Stimulated activated CD4-positive, alpha-beta T cell treated with anti-CD3 and anti-CD28 coated beads, Interleukin-4, amount 100 ng/mL, for 24 hours (primary cell): ENCODE data around the gene ABCG4.
"Not testable (repeated sequence)": the region's sequence is repeated elsewhere in the genome, so short reads cannot be mapped to it uniquely, and the experiment has no call there.

Experiments
- DNase-seq: peaks from one replicate; pipeline ENCODE4 v3.0.0-alpha.2; 2020

ABCG4 gene

DNA sequence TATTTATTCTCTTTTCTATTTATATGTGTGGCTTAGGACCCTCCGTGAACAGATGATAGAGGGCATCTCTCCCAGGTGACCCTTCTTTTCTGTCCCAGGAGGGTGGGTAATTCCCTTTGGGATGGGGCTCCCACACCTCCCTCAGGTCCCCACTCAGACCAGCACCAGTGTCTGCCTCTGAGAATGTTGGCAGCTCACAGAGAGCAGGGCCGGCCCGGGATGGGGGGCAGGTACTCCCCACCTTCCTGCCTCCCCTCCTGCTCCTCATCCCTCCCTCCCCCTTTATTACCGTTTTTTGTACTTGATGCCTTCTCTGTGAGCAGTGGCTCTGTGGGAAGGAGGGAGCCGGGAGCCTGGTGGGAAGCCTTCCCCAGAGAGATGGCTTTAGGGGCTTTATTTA lies 32.3 kb upstream of the ABCG4 start:
- no peak for DNase-seq

DNA sequence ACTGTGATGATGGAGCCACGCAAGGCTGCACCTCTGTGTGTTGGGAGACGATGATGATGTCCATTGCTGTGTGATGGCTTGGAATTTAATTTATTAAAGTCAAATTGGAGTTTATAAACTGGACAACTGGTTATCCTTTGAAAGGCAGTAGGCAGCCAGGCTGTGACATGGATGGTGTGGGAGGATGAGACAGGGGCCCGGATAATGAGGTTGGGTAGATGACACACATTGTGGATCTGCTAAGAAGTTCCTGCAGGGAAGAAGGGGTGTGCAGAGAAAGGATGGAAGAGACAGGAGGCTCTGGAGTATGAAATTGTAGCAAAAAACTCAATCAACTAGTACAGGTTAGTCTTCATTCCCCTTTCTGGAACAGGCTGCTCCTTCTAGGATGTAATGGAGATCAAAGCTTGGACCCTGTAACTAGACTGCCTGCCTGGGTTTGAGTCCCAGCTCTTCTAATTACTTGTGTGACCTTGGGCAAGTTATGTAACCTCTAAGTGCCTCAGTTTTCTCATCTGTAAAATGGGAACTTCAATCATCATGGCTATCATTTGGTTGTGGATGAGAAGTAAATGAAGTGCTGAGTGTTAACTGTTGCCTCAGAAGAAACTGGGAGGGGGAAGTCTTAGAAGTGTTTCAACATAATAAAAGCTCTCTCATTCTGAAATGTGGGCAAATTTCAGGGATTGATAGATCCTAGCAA lies 31.7 kb upstream of the ABCG4 start:
- DNase-seq = no peak

DNA sequence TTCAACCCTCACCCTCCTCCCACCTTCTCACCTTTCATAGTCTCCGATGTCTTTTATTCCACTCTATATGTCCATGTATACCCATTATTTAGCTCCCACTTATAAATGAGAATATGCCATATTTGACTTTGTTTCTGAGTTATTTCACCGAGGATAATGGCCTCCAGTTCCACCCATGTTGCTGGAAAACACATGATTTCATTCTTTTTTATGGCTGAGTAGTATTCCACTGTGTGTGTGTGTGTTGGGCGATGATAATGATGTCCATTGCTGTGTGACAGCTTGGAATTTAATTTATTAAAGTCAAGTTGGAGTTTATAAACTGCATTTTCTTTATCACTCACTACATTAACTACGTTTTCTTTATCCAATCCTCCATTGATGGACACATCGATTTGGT lies 30.6 kb upstream of the ABCG4 start:
- no peak for DNase-seq

DNA sequence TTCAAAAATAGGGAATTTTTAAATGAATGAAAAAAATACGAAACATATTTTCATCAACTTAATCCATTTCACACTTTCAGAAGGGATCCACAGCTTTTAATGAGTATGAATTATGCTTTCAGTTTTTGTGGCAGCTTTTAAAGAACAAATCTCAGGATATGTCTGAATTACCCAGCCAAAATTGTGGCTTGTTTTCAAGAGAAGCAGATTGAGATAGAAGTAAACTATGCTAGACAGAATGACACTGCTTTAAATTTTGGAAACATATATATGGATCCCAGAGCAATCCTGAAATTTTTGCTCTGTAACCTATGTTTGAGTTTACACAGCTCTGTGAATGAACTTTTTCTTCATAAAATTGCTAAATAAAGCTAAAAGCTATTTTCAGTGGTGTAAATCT lies 29.9 kb upstream of the ABCG4 start:
- no peak for DNase-seq

DNA sequence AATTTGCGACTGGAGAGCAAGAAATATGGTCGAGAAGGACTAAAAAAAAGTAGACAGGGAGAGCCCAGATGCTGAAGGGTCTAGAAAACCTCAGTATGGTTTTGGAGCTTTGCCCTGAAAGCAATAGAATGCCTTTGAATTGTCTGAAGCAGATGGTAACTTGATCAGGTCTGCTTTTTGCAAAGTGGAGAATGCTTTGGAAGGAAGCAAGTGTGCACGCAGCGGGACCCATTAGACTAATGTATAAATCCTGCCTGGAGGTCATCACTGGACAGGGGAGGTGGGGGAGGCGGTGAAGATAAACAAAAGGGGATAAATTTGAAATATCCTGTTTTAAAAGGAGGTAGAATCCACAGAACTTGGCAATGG lies 28.2 kb upstream of the ABCG4 start:
- no peak for DNase-seq

DNA sequence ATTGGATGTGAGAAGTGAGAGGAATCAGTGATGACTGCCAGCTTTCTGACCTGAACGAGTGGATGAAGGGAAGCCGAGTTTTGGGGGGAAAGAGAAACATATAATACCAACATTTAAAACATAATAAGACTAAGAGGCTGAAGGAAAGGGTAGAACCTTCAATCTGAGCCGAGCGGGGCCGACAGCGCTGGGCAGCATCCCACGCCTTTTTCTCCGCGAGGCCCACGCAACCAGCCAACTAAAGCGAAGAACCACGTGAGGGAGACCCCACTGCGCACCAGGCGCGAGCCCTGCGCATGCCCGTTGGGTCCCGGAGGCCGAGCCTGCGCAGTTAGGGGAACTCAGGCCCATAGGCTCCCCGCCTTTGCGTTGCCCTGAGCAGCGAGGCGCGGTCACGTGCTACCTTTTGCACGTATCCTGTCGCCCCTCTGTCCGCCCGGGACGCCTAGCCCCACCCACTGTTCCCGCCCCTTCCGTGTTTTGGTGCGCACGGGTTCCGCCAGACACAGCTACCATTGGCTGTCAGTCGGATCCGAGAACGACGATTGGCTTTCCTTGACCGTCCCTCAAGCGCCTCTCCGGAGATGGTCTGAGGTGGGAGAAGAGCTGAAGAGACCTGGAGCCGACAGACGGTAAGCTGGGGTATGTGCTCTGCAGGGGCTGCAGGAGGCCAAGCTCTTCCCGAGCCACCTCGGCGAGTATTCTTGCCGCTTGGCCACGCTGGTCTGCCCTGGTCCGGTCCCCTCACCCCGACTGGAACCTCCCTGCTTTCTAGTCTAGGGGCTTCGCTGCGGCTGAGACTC lies 27.6 kb upstream of the ABCG4 start, which contains the start of gene HINFP:
Gene HINFP (plus strand): TSS at position 573 of the 803 bp plus-strand sequence. CDS start 5,365 bp downstream, outside the sequence.
- DNase-seq = peak; percentile 100

DNA sequence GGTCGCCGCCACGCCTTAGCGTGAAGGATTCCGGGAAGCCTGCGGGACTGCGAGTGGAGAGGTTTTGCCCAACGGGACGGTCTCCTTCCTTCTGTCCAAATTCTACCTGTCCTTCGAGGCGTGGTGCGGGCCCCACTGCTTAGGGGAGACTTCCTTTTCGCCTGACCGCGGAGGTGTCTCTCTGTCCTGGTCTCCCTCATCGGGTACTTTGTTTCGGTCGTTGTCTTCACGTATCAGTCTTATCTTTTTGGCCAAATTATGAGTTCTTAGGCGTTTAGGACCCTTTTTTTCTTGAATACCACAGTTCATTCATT lies 27.1 kb upstream of the ABCG4 start:
- no peak for DNase-seq

DNA sequence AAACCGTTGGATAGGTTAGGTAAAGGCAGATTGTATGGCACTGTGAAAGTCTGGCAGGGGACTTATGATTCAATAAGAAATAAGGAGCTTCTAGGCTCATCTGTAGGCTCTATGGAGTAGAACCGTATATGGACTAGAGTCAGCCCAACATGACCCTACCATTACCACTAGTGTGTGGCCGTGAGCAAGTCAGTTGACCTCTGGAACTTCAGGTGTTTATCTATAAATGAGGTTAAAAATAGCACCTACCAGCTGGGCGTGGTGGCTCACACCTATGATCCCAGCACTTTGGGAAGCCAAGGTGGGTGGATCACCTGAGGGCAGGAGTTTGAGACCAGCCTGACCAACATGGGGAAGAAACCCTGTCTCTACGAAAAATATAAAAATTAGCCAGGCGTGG lies 23.0 kb upstream of the ABCG4 start:
- DNase-seq = no peak

DNA sequence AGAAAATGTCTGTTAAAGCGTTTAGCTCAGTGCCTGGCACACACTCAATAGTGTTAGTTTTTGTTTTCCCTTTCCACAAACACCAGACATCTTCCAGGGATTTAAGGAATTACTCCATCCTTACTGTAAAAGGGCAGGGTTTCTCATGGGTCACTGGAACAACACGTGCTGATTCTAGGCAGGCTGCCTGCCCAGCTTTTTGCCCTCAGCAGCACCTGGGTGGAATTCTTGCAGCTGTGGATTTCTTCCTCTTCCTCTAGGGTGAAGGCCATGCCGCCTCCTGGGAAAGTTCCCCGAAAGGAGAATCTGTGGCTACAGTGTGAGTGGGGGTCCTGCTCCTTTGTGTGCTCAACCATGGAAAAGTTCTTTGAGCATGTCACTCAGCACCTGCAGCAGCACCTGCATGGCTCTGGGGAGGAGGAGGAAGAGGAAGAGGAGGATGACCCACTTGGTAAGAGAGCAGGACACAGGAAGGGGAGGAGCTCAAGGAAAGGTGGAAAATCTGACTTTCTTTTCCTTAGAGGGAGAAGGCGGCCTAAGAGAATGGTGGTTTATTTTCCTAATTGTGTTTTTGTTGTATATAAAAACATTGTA lies 22.1 kb upstream of the ABCG4 start:
- DNase-seq = no peak

DNA sequence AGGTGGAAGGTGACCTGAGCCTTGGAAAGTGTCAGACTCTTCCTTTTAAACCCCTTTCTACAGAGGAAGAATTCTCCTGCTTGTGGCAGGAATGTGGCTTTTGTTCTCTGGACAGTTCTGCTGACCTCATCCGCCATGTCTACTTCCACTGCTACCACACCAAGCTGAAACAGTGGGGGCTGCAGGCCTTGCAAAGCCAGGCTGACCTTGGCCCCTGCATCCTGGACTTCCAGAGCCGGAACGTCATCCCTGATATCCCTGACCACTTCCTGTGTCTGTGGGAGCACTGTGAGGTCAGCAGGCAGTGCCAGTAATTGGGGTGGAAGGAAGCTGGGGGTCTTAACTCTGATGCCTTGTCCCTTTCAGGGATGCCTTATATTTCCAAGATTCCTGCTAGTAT lies 18.2 kb upstream of the ABCG4 start:
- DNase-seq = no peak

DNA sequence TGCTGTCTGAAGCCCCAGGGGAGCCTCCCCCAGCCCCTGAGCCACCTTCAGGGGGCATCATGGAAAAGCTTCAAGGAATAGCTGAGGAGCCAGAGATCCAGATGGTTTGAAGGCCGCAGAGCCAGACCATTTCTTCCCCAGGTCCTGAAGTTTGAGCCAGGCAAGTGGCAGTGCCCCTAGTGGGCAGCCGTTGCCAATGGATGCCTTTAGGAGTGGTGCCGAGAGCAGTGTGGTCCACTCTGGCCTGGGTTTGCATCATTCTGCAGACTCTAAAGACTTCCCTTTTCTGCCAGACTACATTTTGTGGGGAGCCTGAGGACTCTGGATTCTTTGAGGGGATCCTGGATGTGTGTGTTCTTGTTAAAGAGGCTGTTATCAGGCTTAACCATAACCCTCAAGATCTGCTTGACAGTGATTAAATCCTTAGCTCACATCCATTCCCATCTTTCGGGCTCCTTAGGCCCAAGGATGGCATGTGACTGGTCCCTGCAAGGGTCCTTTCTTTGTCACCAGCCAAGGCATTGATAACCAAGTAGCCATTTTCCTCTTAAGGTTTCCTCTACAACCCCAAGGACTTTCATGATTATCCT lies 14.4 kb upstream of the ABCG4 start:
- no peak for DNase-seq

DNA sequence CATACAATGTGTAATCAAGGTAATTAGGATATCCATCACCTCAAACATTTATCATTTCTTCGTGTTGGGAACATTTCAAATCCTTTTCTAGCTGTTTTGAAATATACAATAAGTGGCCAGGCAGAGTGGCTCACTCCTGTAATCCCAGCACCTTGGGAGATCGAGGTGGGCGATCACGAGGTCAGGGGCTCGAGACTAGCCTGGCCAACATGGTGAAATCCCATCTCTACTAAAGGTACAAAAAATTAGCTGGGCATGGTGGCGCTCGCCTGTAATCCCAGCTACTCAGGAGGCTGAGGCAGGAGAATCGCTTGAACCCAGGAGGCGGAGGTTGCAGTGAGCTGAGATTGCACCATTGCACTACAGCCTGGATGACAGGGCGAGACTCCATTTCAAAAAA lies 9.6 kb upstream of the ABCG4 start:
- not testable (repeated sequence) for DNase-seq

DNA sequence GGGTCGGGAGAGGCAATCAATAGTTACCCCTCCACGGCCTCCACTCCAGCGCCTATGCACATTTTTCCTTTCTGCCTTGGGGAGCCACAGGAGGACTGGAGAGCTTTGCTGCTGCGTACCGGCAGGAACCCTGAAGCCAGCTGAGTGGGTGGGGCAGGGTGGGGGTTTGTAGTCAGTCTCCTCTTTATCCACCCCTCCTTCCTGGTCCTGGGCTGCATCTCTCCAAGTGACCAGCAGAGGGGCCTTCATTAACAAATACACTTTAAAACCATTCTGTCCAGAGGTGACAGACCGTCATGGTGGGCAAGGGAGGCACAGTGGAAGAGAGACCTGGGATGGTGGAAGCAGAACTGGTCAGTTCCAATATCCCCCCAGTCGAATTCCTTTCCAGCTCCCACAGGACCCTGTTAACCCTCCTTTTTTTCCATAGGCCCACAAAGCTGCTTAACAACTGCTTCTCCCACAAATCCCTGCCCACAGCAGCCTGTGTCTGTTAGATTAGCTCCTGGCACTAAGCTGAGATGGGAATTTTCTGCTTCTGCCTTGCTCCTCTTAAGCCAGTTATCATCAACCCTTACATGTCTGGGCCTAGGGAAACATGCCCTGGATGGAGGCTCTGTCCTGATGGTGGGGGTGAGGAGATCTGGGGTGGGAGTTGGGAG lies 3.9 kb upstream of the ABCG4 start:
- DNase-seq = peak; percentile 20

DNA sequence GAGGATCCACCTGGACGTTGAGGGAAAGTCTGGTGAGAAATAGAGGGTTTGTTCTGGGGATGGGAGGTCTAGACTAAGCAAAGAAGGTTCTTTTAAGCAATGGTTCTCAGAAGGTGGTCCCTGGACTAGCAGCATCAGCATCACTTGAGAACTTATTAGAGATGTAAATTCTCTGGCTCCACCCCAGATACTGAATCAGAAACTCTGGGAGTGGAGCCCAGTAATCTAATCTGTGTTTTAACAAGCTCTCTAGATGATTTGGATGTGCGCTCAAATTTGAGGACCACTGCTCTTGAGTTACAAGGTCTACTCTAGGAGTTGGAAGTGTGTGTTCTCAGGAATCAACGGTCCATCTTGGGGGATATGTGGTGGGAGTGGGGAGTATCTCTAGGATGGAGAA lies 3.3 kb upstream of the ABCG4 start:
- DNase-seq = no peak

DNA sequence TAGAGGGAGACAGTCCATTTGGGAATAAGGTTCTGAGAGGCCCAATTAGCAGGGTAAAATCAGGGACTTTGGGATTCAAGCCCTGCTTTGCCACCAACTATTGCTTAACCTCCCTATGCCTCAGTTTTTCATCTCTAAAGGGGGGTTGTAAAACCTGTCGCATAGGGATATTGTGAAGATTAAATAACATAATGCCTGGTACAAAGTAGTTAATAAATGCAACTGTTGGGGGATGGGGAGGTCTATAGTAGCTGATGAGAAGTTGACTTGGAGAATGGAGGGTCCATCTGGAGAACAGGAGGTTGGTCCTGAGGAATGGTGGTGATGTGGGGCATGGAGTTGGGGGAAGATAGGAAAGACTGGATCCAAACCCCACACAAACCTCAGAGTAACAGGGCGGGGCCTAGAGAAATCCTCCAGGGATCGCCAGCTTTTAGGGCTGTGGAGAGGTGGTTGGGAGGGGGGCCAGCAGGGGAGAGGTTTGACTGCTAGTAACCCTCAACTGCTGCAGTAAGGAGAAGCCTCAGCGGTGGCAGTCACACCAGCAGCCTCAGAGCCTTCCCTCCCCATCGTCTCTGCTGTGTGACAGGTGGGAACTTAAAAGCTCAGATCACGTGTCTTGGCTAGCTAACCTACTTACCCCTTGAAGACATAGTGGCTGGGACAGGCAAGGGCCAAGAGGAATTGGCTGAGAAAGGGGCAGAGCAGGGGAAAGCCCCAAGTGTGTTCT lies 1.1 kb upstream of the ABCG4 start:
- DNase-seq = no peak

DNA sequence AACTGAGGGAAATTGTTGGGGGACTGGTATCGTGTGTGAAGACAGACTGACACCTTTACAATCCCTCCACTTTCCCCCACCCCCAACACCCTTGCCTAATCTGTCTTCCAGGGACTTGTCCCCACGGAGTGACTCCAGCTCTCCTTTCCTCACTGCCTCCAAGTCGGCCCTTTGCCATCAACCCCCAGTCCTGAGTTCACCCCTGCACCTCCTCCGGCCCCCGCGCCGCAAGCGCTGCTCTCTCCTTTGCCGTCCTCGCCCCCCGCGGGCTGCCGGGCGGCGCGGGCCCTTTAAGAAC lies 183 bp upstream of the ABCG4 start:
- no peak for DNase-seq

DNA sequence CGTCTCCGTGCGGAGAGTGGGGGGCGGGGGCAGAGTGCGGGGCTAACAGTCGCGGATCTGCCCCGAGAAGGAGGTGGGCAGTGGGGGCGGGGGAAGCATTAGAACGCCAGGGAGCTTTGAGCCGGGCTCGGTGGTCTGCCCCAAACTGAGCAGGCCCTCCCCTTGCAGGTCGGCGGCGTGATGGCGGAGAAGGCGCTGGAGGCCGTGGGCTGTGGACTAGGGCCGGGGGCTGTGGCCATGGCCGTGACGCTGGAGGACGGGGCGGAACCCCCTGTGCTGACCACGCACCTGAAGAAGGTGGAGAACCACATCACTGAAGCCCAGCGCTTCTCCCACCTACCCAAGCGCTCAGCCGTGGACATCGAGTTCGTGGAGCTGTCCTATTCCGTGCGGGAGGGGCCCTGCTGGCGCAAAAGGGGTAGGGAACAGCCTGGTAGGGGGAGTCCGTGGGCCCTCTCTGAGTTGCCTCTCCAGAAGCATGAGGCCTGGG lies 979 bp downstream of the ABCG4 start:
- DNase-seq = no peak

DNA sequence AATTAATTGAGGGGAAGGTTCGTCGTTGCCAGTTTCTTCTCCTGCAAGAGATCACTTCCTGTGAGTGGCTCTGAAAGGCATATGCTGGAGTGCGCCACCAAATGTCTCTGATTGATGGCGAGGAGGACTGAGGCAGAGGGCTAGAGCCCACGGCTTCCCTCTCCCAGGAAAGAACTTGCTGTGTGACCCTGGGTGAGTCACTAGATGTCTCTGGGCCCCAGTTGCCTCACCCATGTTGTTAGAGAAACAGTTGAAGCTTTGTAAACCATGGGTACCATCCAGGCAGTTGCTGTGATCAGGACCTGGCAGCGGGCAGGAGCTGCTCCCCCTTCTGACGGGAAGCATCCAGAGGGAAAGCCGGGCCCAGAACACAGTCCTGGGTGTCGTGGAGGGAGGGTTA lies 3.2 kb downstream of the ABCG4 start:
- DNase-seq = no peak

DNA sequence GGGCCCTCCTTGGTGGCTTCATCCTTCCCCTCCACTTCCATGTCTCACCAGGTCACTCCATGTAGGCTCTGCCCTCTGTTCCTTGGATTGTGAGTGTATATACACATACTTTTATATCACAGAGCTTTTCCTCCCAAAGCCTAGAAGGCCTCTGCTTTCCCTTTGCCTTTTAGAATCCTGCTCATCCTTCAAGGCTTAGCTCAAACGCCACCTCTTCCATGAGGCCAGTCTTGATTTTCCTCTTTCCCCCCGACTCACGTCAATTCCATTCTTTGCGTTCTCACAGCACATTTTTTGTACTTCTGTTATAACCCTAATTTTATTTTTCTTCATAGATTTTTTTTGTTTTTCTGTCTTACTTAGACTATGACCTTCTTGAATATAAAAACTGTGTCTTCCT lies 3.8 kb downstream of the ABCG4 start:
- no peak for DNase-seq

DNA sequence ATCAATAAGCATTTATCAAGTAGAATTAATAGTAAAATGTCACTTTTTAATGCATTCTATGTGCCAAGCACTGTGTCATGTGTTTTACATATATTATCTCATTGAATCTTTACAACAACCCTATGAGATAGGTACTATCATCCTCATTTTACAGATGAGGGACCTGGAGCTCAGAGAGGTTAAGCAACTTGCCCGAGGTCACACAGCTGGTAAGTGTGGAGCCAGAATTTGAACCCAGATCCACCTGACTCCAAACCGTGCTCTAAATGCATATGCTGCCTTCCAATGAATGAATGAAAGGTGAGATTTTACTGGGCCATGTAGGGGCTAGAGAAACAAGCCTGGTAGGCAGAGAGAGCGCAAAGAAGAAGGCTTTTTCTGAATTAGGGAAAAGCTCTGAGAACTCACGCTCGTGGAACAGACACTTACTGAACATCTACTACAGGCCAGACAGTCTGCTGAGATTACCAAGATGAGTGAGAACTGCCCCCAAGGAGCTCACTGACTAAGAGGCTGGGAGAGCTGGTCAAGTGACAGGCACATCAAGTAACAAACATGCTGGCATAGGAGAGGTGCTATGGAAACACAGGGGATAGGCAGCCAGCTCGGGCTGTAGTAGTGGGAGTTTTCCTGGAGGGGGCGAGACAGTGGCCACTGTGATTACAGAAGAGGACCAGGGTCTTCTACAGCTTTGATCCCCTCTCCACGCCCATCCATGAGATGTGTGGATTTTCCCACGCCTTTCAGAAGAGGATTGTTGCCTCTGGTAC lies 4.4 kb downstream of the ABCG4 start:
- no peak for DNase-seq

DNA sequence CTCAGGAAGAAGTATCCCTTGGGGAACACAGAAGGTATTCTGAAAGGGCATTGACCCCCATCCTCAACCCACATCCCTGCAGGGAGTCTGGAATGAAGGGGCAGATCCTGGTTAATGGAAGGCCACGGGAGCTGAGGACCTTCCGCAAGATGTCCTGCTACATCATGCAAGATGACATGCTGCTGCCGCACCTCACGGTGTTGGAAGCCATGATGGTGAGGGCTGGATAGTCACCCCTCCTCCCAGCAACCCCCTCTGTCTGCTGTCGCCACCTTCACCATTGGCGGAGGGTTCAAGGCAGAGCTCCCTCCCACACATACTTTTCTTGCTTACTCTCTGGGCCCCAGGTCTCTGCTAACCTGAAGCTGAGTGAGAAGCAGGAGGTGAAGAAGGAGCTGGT lies 5.3 kb downstream of the ABCG4 start:
- DNase-seq = no peak
